ACC112 (cell line): ENCODE data around the gene RNF182.

Source experiments
- H2AFZ ChIP-seq: fragments of 200-600 bp; sonication (generic); one replicate; pipeline ENCODE4 v1.6.0; 2017; ENCODE audit warnings: antibody characterized with exemption, low read length; ENCODE audit not compliant: unreplicated experiment
- H3K27ac ChIP-seq: fragments of 200-600 bp; sonication (generic); 2 replicates; pipeline ENCODE4 v1.5.1; 2014; ENCODE audit warnings: low read depth, mild to moderate bottlenecking, antibody characterized with exemption, low read length, moderate library complexity
- H3K27me3 ChIP-seq: fragments of 200-600 bp; sonication (generic); 2 replicates; pipeline ENCODE4 v1.6.1; 2014; ENCODE audit warnings: mild to moderate bottlenecking, antibody characterized with exemption, low read length, moderate library complexity, mixed read lengths; ENCODE audit not compliant: insufficient read depth
- H3K36me3 ChIP-seq: fragments of 200-600 bp; sonication (generic); 2 replicates; pipeline ENCODE4 v1.6.1; 2016; ENCODE audit warnings: mild to moderate bottlenecking, antibody characterized with exemption, low read length, moderate library complexity, mixed read lengths; ENCODE audit not compliant: insufficient read depth
- H3K4me1 ChIP-seq: fragments of 200-600 bp; sonication (generic); one replicate; pipeline ENCODE4 v1.6.1; 2016; ENCODE audit warnings: low read length, mixed read lengths; ENCODE audit not compliant: insufficient read depth, unreplicated experiment, control insufficient read depth
- H3K4me3 ChIP-seq: fragments of 200-600 bp; sonication (generic); 2 replicates; pipeline ENCODE4 v1.5.1; 2014; ENCODE audit warnings: mild to moderate bottlenecking, low read depth, low read length
- H3K79me2 ChIP-seq: fragments of 200-600 bp; sonication (generic); one replicate; pipeline ENCODE4 v1.6.0; 2016; ENCODE audit warnings: low read length; ENCODE audit not compliant: control insufficient read depth, unreplicated experiment, insufficient read depth

RNF182 gene

GRCh38 chr6:14000901-14001300 lies 76.1 kb downstream of the RNF182 start:
- no peaks in the 10 kb centered on the region for H3K27me3 ChIP-seq

GRCh38 chr6:14001329-14002012 lies 76.7 kb downstream of the RNF182 start:
- H3K36me3 ChIP-seq: no peaks in the 10 kb centered on the region
- H2AFZ ChIP-seq: peak overlapping the region; percentile 71
- peaks cover 20% of the 10 kb centered on the region for H3K4me1 ChIP-seq
- peak overlapping the region; percentile 39 for H3K4me3 ChIP-seq
- H3K79me2 ChIP-seq: no peaks in the 10 kb centered on the region
- peak overlapping the region; percentile 91 for H3K27ac ChIP-seq
- H3K27me3 ChIP-seq: no peaks in the 10 kb centered on the region

More at GRCh38 chr6:14000901-14001300, 76.1 kb downstream of the RNF182 start:
- peak overlapping the region; percentile 19 for H2AFZ ChIP-seq
- peak overlapping the region; percentile 23 for H3K4me3 ChIP-seq
- H3K36me3 ChIP-seq: no peaks in the 10 kb centered on the region
- peaks cover 20% of the 10 kb centered on the region for H3K4me1 ChIP-seq
- no peaks in the 10 kb centered on the region for H3K79me2 ChIP-seq
- peak overlapping the region; percentile 91 for H3K27ac ChIP-seq

- Histone ChIP-seq H3K27me3 (no peaks in the 10 kb centered on the region), H3K4me1 (peaks cover 20% of the 10 kb centered on the region), H2AFZ (no peak overlapping the region), H3K27ac (peak overlapping the region; percentile 91), H3K4me3 (peak overlapping the region; percentile 39), H3K36me3 (no peaks in the 10 kb centered on the region), H3K79me2 (no peaks in the 10 kb centered on the region)
Observed at GRCh38 chr6:14002176-14002947, 77.6 kb downstream of the RNF182 start.

- Histone ChIP-seq H3K27ac (no peak overlapping the region), H3K4me3 (no peak overlapping the region), H3K27me3 (no peaks in the 10 kb centered on the region), H3K36me3 (no peaks in the 10 kb centered on the region), H3K4me1 (peaks cover 20% of the 10 kb centered on the region), H2AFZ (no peak overlapping the region), H3K79me2 (no peaks in the 10 kb centered on the region)
Observed at GRCh38 chr6:14004258-14004657, 79.5 kb downstream of the RNF182 start.

GRCh38 chr6:14008809-14009208 lies 84.1 kb downstream of the RNF182 start:
- Histone ChIP-seq H2AFZ (no peak overlapping the region), H3K36me3 (no peaks in the 10 kb centered on the region), H3K27me3 (no peaks in the 10 kb centered on the region), H3K4me3 (no peak overlapping the region), H3K79me2 (no peaks in the 10 kb centered on the region), H3K27ac (no peak overlapping the region), H3K4me1 (no peaks in the 10 kb centered on the region)

- no peaks in the 10 kb centered on the region for H3K4me1 ChIP-seq
- H3K27me3 ChIP-seq: no peaks in the 10 kb centered on the region
- H3K79me2 ChIP-seq: no peaks in the 10 kb centered on the region
- no peak overlapping the region for H3K4me3 ChIP-seq
- no peak overlapping the region for H2AFZ ChIP-seq
- no peak overlapping the region for H3K27ac ChIP-seq
- no peaks in the 10 kb centered on the region for H3K36me3 ChIP-seq
Observed at GRCh38 chr6:14009431-14009830, 84.7 kb downstream of the RNF182 start.

- Histone ChIP-seq H3K36me3 (no peaks in the 10 kb centered on the region), H3K4me3 (no peak overlapping the region), H2AFZ (no peak overlapping the region), H3K27ac (no peak overlapping the region), H3K27me3 (no peaks in the 10 kb centered on the region), H3K4me1 (no peaks in the 10 kb centered on the region), H3K79me2 (no peaks in the 10 kb centered on the region)
Observed at GRCh38 chr6:14010275-14010674, 85.5 kb downstream of the RNF182 start.

- no peaks in the 10 kb centered on the region for H3K4me1 ChIP-seq
- H3K36me3 ChIP-seq: no peaks in the 10 kb centered on the region
- no peak overlapping the region for H3K4me3 ChIP-seq
- H3K79me2 ChIP-seq: no peaks in the 10 kb centered on the region
- H3K27ac ChIP-seq: no peak overlapping the region
- H2AFZ ChIP-seq: no peak overlapping the region
- no peaks in the 10 kb centered on the region for H3K27me3 ChIP-seq
Observed at GRCh38 chr6:14012313-14013030, 87.7 kb downstream of the RNF182 start.

- H3K27ac ChIP-seq: no peak overlapping the region
- H3K4me3 ChIP-seq: no peak overlapping the region
- no peak overlapping the region for H2AFZ ChIP-seq
- H3K4me1 ChIP-seq: no peaks in the 10 kb centered on the region
- no peaks in the 10 kb centered on the region for H3K79me2 ChIP-seq
- H3K27me3 ChIP-seq: no peaks in the 10 kb centered on the region
- H3K36me3 ChIP-seq: no peaks in the 10 kb centered on the region
Observed at GRCh38 chr6:14015964-14016363, 91.2 kb downstream of the RNF182 start.

GRCh38 chr6:14016432-14016831 lies 91.7 kb downstream of the RNF182 start:
- H2AFZ ChIP-seq: no peak overlapping the region
- no peaks in the 10 kb centered on the region for H3K27me3 ChIP-seq
- no peaks in the 10 kb centered on the region for H3K79me2 ChIP-seq
- H3K4me1 ChIP-seq: no peaks in the 10 kb centered on the region
- H3K27ac ChIP-seq: no peak overlapping the region
- no peaks in the 10 kb centered on the region for H3K36me3 ChIP-seq
- no peak overlapping the region for H3K4me3 ChIP-seq
